Natural killer cell (primary cell): Measurements from ENCODE around the gene SNX14. TPM values are rescaled to one million over a fixed set of nuclear protein-coding genes. Genes with fewer than 3 reads are reported as not detected.

Experiments
- ATAC-seq, 3 donors: fragments of 150-1000 bp in 2 of 3; fragments of 200-7000 bp in 1 of 3; cut with Tn5 transposase; 1 replicate in 1 of 3; 2 replicates in 2 of 3; pipeline ENCODE4 v1.10.0; 2021; ENCODE audit warnings: mild to moderate bottlenecking in 2 of 3, moderate library complexity in 2 of 3
- DNase-seq, 2 donors: peaks; one replicate each; pipeline versions ENCODE4 v3.0.0 to v3.0.0-alpha.2; 2013 to 2021; ENCODE audit warnings: mixed read lengths in 1 of 2
- H3K27ac ChIP-seq: one replicate; pipeline ENCODE4 v1.5.1; 2013; ENCODE audit warnings: mild to moderate bottlenecking, low read length
- H3K27me3 ChIP-seq: one replicate; pipeline ENCODE4 v1.6.1; 2013; ENCODE audit warnings: low read length; ENCODE audit not compliant: control insufficient read depth, insufficient read depth
- H3K36me3 ChIP-seq: one replicate; pipeline ENCODE4 v1.6.1; 2013; ENCODE audit warnings: low read length; ENCODE audit not compliant: control insufficient read depth, insufficient read depth
- H3K4me1 ChIP-seq: one replicate; pipeline ENCODE4 v1.6.1; 2013; ENCODE audit warnings: low read length; ENCODE audit not compliant: control insufficient read depth, insufficient read depth
- H3K4me3 ChIP-seq: one replicate; pipeline ENCODE4 v1.5.1; 2013; ENCODE audit warnings: low read length
- H3K9me3 ChIP-seq: one replicate; pipeline ENCODE4 v1.6.1; 2013; ENCODE audit warnings: low read length; ENCODE audit not compliant: control insufficient read depth, insufficient read depth
- H3K27ac Mint-ChIP-seq, 2 donors: one replicate each; pipeline ENCODE4 v1.8.0; 2022; ENCODE audit warnings: mild to moderate bottlenecking in 2 of 2, mixed read lengths in 2 of 2, moderate library complexity in 1 of 2
- H3K27me3 Mint-ChIP-seq, 2 donors: one replicate each; pipeline ENCODE4 v1.8.0; 2022; ENCODE audit warnings: low read depth in 2 of 2, mixed read lengths in 2 of 2
- H3K36me3 Mint-ChIP-seq: one replicate; pipeline ENCODE4 v1.8.0; 2022; ENCODE audit warnings: mixed read lengths
- H3K4me1 Mint-ChIP-seq, 2 donors: one replicate each; pipeline ENCODE4 v1.8.0; 2022; ENCODE audit warnings: mixed read lengths in 2 of 2
- H3K4me3 Mint-ChIP-seq: one replicate; pipeline ENCODE4 v1.8.0; 2022; ENCODE audit warnings: mild to moderate bottlenecking, moderate library complexity, mixed read lengths
- H3K9me3 Mint-ChIP-seq, 2 donors: one replicate each; pipeline ENCODE4 v1.8.0; 2022; ENCODE audit warnings: mixed read lengths in 2 of 2
- WGBS: methylation state at CpG from one replicate; pipeline ENCODE4 v1.1.7; 2013; ENCODE audit warnings: missing lambda C conversion rate; ENCODE audit not compliant: insufficient coverage; 5-methylcytosine and 5-hydroxymethylcytosine counted together
- intact Hi-C: fragments of 100-400 bp; cut with micrococcal nuclease; formaldehyde crosslinking; loops from one replicate; pipeline ENCODE4 v1.14.2; 2022
- total RNA-seq, 4 donors: library from RNA; stranded (reverse); fragments of 120-200 nt in 1 of 4; gene quantifications; one replicate each; pipeline versions ENCODE4 v1.2.3 to v1.2.4, GENCODE V29; 2013 to 2022
- TF ChIP-seq, protein P1 (sequence below): fragments of 200-600 bp; IDR thresholded peaks from one replicate; pipeline ENCODE4 v1.8.0; 2022; ENCODE audit warnings: antibody characterized with exemption

Gene SNX14
- total RNA-seq, 3 donors from 2014 or later (not counting 1 experiment from before 2014, with no cell fraction given) = 73.0 to 109 (median 80.3) TPM

DNA sequence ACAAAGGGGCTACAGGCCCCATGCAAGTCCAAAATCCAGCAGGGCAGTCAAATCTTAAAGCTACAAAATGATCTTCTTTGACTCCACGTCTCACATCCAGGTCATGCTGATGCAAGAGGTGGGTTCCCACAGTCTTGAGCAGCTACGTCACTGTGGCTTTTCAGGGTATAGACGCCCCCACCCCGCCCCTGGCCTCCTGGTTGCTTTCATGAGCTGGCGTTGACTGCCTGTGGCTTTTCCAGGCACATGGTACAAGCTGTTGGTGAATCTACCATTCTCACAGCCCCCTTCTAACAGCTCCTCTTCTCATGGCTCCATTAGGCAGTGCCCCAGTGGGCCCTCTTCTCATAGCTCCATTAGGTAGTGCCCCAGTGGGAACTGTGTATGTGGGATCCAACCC is 96.8 kb downstream of the SNX14 start:
- Mint-ChIP-seq H3K27me3 (no peaks in the 10 kb centered on the region), H3K4me1 (peaks cover 19 to 29% of the 10 kb centered on the region in 2 donors), H3K9me3 (no peaks in the 10 kb centered on the region), H3K27ac (no peak overlapping the region), H3K4me3 (no peak overlapping the region), H3K36me3 (no peaks in the 10 kb centered on the region)
- Histone ChIP-seq H3K9me3 (peaks cover 8% of the 10 kb centered on the region), H3K4me1 (peaks cover 3% of the 10 kb centered on the region), H3K4me3 (no peak overlapping the region), H3K36me3 (peaks cover 2% of the 10 kb centered on the region), H3K27me3 (no peaks in the 10 kb centered on the region), H3K27ac (no peak overlapping the region)
- ATAC-seq (no peak), DNase-seq (no peak)
- TF ChIP-seq, protein P1, sequence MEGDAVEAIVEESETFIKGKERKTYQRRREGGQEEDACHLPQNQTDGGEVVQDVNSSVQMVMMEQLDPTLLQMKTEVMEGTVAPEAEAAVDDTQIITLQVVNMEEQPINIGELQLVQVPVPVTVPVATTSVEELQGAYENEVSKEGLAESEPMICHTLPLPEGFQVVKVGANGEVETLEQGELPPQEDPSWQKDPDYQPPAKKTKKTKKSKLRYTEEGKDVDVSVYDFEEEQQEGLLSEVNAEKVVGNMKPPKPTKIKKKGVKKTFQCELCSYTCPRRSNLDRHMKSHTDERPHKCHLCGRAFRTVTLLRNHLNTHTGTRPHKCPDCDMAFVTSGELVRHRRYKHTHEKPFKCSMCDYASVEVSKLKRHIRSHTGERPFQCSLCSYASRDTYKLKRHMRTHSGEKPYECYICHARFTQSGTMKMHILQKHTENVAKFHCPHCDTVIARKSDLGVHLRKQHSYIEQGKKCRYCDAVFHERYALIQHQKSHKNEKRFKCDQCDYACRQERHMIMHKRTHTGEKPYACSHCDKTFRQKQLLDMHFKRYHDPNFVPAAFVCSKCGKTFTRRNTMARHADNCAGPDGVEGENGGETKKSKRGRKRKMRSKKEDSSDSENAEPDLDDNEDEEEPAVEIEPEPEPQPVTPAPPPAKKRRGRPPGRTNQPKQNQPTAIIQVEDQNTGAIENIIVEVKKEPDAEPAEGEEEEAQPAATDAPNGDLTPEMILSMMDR = no peak
- intact Hi-C loops = no loop called here
- 90% methylated on average over 5 of the region's 5 CpGs for WGBS

DNA sequence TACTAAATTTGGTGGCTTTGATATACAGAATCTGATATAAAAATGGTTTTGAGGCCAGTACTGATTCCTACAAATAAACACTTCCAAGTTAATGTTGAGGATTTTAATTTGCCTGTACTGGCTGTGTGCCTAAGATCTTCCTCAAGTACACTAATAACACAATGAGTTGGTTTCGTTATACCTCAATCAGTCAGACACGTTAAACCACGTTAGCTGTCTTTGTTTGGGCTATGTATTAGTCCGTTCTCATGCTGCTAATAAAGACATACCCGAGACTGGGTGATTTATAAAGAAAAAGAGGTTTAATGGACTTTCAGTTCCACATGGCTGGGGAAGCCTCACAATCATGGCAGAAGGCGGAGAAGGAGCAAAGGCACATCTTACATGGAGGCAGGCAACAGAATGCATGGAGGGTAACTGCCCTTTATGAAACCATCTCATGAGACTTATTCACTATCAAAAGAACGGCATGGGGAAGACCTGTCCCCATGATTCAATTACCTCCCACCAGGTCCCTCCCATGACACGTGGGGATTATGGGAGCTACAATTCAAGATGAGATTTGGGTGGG is 97.6 kb downstream of the SNX14 start:
- no peaks in the 10 kb centered on the region for H3K36me3 ChIP-seq
- intact Hi-C loops = no loop called here
- no peak overlapping the region for H3K27ac Mint-ChIP-seq
- no peak for DNase-seq
- H3K4me1 ChIP-seq = peaks cover 3% of the 10 kb centered on the region
- H3K27me3 Mint-ChIP-seq = no peaks in the 10 kb centered on the region
- WGBS = 80% methylated on average over 7 of the region's 8 CpGs
- ATAC-seq = no peak
- H3K9me3 Mint-ChIP-seq = no peaks in the 10 kb centered on the region
- H3K4me3 ChIP-seq = no peak overlapping the region
- TF ChIP-seq, protein P1 = no peak
- H3K36me3 Mint-ChIP-seq = no peaks in the 10 kb centered on the region
- no peak overlapping the region for H3K4me3 Mint-ChIP-seq
- H3K9me3 ChIP-seq = peaks cover 8% of the 10 kb centered on the region
- H3K27me3 ChIP-seq = no peaks in the 10 kb centered on the region
- H3K27ac ChIP-seq = no peak overlapping the region
- H3K4me1 Mint-ChIP-seq = peaks cover 19 to 29% of the 10 kb centered on the region in 2 donors

DNA sequence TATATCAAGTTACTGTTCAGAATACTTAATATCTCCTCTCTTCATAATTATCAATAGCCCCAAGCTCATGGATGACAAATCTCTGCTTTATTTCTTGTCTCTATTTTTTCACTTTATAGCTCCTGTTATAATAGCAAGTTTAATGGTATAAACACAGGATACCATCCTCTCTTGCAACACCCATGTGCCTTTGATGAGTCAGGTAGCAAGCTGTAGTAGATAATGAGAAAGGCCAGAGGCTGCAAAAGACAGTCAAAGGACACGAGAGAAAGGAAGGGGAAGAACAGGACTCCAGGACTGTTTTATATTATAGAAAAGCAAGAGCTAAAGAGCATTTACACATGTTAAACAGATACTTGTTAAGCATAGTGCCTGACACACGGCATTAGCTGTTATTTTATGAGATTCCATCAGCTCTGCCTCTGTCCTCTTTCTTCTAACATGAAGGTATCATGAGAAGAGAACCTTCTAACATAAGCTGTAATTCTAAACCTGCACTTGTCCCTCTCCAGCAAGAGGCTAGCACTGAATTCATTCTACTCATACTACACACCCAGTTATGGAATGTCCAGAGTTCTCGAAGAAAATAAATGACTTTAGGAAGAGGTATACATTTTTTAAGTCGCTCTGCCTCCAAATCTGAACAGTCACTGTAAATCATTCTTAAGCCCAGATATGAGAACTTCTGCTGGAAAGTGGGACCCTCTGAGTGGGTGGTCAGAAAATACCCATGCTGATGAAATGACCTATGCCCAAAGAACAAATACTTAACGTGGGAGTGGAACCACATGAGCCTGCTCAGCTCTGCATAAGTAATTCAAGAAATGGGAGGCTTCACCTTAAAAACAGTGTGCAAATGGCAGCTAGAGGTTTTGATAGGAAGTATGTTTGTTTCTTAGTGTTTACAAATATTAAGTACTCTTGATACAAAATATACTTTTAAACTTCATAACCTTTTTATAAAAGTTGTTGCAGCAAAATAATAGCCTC is 98.8 kb downstream of the SNX14 start:
- H3K36me3 Mint-ChIP-seq = no peaks in the 10 kb centered on the region
- H3K27me3 ChIP-seq = no peaks in the 10 kb centered on the region
- ATAC-seq (no peak), DNase-seq (no peak)
- WGBS = 85% methylated on average over 4 of the region's 5 CpGs
- H3K27me3 Mint-ChIP-seq = no peaks in the 10 kb centered on the region
- no peaks in the 10 kb centered on the region for H3K36me3 ChIP-seq
- H3K27ac ChIP-seq = no peak overlapping the region
- H3K9me3 Mint-ChIP-seq = no peaks in the 10 kb centered on the region
- no peak overlapping the region for H3K27ac Mint-ChIP-seq
- no peak overlapping the region for H3K4me3 Mint-ChIP-seq
- intact Hi-C loops = no loop called here
- TF ChIP-seq, protein P1 = no peak
- peaks cover 19 to 24% of the 10 kb centered on the region in 2 donors for H3K4me1 Mint-ChIP-seq
- H3K4me3 ChIP-seq = no peak overlapping the region
- H3K4me1 ChIP-seq = peaks cover 3% of the 10 kb centered on the region
- peaks cover 8% of the 10 kb centered on the region for H3K9me3 ChIP-seq
